Mucosa of descending colon (tissue), 3 donors: ENCODE measurements around the gene AJUBA. TPM values are rescaled to one million over a fixed set of nuclear protein-coding genes. Genes with fewer than 3 reads are reported as not detected.
"Not testable (repeated sequence)": the region's sequence is repeated elsewhere in the genome, so short reads cannot be mapped to it uniquely, and the experiment has no call there.

Experiments
- ATAC-seq: fragments of 200-7000 bp; cut with Tn5 transposase; one replicate; pipeline ENCODE4 v1.9.1; 2020; ENCODE audit warnings: mild to moderate bottlenecking, moderate library complexity
- DNase-seq, 3 donors: peaks; one replicate each; pipeline ENCODE4 v3.0.0-alpha.2; 2020
- H3K36me3 ChIP-seq: fragments of 200-600 bp; one replicate; pipeline ENCODE4 v1.8.0; 2021; ENCODE audit warnings: low read depth, mild to moderate bottlenecking
- H3K4me1 ChIP-seq: fragments of 200-600 bp; one replicate; pipeline ENCODE4 v1.8.0; 2021; ENCODE audit warnings: low read depth, mild to moderate bottlenecking
- H3K4me3 ChIP-seq: fragments of 200-600 bp; one replicate; pipeline ENCODE4 v1.8.0; 2021; ENCODE audit warnings: mild to moderate bottlenecking
- H3K9me3 ChIP-seq: fragments of 200-600 bp; one replicate; pipeline ENCODE4 v1.8.0; 2021; ENCODE audit warnings: mild to moderate bottlenecking
- CTCF ChIP-seq: fragments of 200-600 bp; IDR thresholded peaks from one replicate; pipeline ENCODE4 v1.8.0; 2022; ENCODE audit warnings: antibody characterized with exemption, mild to moderate bottlenecking
- intact Hi-C, 2 donors: fragments of 100-400 bp; cut with DNase I in 1 of 2; cut with micrococcal nuclease in 1 of 2; formaldehyde crosslinking; loops; one replicate each; pipeline versions ENCODE4 v1.11.0 to v1.11.1; 2022; cut with DNase I, micrococcal nuclease
- total RNA-seq, 3 donors: library from RNA; stranded (reverse); fragmentation: NEBNext Ultra II Directional in 2 of 3; extraction: Animal tissue kit (Norgen Biotek cat#: 25700) in 2 of 3; gene quantifications; one replicate each; pipeline versions ENCODE4 v1.2.1 to v1.2.4, GENCODE V29; 2021 to 2023
- donor health status: DM: no; HTN: no; CAD: no; lungs with moderate emphysema.
- donor health status: DM: no; HTN: no; CAD: no.
- donor health status: DM: no; HTN: yes; CAD: no.

Gene AJUBA
- total RNA-seq, 3 donors from 2014 or later = 1.5 to 4.7 (median 2.3) TPM

- peak overlapping the region; percentile 18 for H3K4me3 ChIP-seq
- DNase-seq = peak in 1 of 3 donors; percentile 22
- intact Hi-C loops = no loop called here
- no peak for TF ChIP-seq CTCF
- peaks cover 7% of the 10 kb centered on the region for H3K4me1 ChIP-seq
- no peaks in the 10 kb centered on the region for H3K9me3 ChIP-seq
- H3K36me3 ChIP-seq = no peaks in the 10 kb centered on the region
- no peak for ATAC-seq
Observed at GRCh38 chr14:23009483-23009938, 27.2 kb upstream of the AJUBA start.

DNA sequence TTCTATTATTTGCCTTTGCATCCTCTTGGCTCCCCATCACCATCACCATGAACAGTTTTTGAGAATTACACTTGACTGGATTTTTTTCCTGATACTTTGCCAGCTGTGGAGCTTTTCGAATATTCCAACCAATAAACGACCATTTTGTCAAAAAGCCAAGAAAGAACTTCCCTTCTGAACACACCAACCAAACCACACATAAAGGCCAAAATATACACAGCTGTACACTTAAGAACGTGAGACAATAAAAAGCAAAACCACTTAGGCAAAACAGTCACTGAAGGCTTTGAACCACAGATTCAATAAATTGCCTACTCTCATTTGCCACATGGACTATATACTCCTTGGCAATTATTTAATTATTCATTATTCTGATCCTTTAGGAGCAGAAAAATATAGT is 26.5 kb upstream of the AJUBA start:
- no peak for DNase-seq
- H3K36me3 ChIP-seq = no peaks in the 10 kb centered on the region
- no peaks in the 10 kb centered on the region for H3K9me3 ChIP-seq
- no peak overlapping the region for H3K4me3 ChIP-seq
- ATAC-seq = no peak
- no peak for TF ChIP-seq CTCF
- H3K4me1 ChIP-seq = peaks cover 7% of the 10 kb centered on the region
- intact Hi-C loops = no loop called here

- intact Hi-C loops = no loop called here
- ATAC-seq (peak; percentile 97), DNase-seq (peak; percentile 96 to 97 (median 97))
- TF ChIP-seq CTCF = no peak
- peak overlapping the region; percentile 23 for H3K4me3 ChIP-seq
- H3K36me3 ChIP-seq = no peaks in the 10 kb centered on the region
- peaks cover 7% of the 10 kb centered on the region for H3K4me1 ChIP-seq
- no peaks in the 10 kb centered on the region for H3K9me3 ChIP-seq
Observed at GRCh38 chr14:23006544-23007419, 24.4 kb upstream of the AJUBA start.

GRCh38 chr14:23006188-23006534 is 23.8 kb upstream of the AJUBA start:
- Histone ChIP-seq H3K9me3 (no peaks in the 10 kb centered on the region), H3K4me3 (no peak overlapping the region), H3K4me1 (peaks cover 7% of the 10 kb centered on the region), H3K36me3 (no peaks in the 10 kb centered on the region)
- intact Hi-C loops = no loop called here
- ATAC-seq (no peak), DNase-seq (no peak)
- no peak for TF ChIP-seq CTCF

DNA sequence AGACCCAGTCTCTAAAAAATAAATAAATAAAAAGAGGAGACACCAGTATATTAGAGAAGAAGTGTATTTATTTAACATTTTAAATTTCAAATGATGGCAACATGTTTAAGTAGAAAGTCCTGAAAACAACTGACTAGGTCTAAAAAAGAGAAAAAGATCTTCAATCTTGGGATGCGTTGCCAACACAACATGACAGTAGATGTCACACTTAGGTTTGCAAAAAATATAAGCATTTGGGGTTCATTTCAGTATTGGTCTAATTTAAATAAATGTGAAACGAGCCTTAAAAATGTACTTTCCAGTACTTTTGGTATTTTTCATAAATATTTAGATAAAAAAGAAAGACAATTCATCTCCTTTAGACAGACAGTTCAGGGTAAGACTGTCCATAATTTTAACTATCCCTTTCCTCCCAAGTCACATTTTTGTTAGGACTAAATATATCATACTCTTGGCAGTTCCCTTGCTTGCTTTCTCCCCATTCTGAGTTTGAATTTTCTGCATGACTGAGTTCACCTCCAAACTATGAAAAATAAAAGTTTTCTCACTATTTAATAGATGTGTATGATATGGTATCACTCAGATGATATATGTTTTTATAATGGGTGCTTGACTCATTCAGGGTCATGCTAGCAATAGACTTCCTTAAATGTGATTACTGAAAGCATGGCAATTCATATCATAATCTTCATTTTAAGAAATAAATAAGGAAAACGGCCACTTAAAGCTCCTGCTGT is 23.3 kb upstream of the AJUBA start:
- H3K4me3 ChIP-seq = no peak overlapping the region
- ATAC-seq = no peak
- TF ChIP-seq CTCF = no peak

DNA sequence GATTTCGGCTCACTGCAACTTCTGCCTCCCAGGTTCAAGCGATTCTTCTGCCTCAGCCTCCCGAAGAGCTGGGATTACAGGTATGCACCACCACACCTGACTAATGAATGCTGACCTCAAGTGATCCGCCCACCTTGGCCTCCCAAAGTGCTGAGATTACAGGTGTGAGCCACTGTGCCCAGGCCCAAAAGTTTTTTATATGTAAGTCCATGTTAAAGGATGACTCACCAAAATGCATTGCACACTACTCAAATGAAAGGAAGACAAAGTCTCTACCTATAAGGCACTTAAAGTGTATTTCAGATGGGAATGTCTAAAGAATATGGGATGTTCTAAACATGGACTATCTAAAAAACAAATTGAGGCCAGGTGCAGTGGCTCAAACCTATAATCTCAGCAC is 21.9 kb upstream of the AJUBA start:
- intact Hi-C loops, H3K9me3 ChIP-seq, DNase-seq, H3K4me3 ChIP-seq, ATAC-seq, H3K36me3 ChIP-seq: not testable (repeated sequence)
- peaks cover 14% of the 10 kb centered on the region for H3K4me1 ChIP-seq

More for the DNA sequence above, 23.3 kb upstream of the AJUBA start:
- no peak for DNase-seq
- Histone ChIP-seq H3K9me3 (no peaks in the 10 kb centered on the region), H3K36me3 (no peaks in the 10 kb centered on the region), H3K4me1 (peaks cover 7% of the 10 kb centered on the region)
- intact Hi-C loops = no loop called here
